HL-60 (cell line): ENCODE data around the gene NIPBL.

Experiments
- GABPA ChIP-seq: IDR thresholded peaks from 2 replicates; pipeline ENCODE4 v1.6.1; 2012; ENCODE audit warnings: low read depth
- POLR2AphosphoS5 ChIP-seq: IDR thresholded peaks from 2 replicates; pipeline ENCODE4 v1.6.1; 2012; ENCODE audit warnings: low read depth
- TF ChIP-seq, protein P1 (sequence below): IDR thresholded peaks from one replicate; pipeline ENCODE4 v1.5.1; 2011; ENCODE audit warnings: low read length, control low read depth, inconsistent platforms; ENCODE audit not compliant: insufficient read depth

DNA sequence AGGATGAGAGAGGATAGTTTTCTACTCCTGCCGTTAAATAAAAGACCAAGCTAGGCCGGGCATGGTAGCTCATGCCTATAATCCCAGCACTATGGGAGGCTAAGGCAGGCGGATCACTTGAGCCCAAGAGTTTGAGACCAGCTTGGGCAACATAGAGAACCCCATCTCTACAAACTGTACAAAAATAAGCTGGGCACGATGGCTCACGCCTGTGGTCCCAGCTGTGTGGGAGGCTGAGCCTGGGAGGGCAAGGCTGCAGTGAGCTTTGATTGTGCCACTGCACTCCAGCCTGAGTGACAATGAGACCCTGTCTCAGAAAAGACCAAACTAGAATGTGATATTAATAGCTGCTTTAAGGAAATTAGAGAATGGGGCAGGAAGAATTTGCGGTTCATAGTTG lies 158.4 kb downstream of the NIPBL start:
- TF ChIP-seq POLR2AphosphoS5 (no peak), GABPA (no peak)
- TF ChIP-seq, protein P1, sequence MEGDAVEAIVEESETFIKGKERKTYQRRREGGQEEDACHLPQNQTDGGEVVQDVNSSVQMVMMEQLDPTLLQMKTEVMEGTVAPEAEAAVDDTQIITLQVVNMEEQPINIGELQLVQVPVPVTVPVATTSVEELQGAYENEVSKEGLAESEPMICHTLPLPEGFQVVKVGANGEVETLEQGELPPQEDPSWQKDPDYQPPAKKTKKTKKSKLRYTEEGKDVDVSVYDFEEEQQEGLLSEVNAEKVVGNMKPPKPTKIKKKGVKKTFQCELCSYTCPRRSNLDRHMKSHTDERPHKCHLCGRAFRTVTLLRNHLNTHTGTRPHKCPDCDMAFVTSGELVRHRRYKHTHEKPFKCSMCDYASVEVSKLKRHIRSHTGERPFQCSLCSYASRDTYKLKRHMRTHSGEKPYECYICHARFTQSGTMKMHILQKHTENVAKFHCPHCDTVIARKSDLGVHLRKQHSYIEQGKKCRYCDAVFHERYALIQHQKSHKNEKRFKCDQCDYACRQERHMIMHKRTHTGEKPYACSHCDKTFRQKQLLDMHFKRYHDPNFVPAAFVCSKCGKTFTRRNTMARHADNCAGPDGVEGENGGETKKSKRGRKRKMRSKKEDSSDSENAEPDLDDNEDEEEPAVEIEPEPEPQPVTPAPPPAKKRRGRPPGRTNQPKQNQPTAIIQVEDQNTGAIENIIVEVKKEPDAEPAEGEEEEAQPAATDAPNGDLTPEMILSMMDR, result no peak
